ENCODE measurements around the gene KAT2B.
"Not testable (repeated sequence)": the region's sequence is repeated elsewhere in the genome, so short reads cannot be mapped to it uniquely, and the experiment has no call there.

The KAT2B gene

GRCh38 chr3:20039765-20040547 is at the start of gene KAT2B:
Gene KAT2B, plus strand, starts transcription at chr3:20040446. Its CDS starts 32 bp downstream, at chr3:20040478.
- peak; percentile 68 to 90 (median 75) for DNase-seq

DNA sequence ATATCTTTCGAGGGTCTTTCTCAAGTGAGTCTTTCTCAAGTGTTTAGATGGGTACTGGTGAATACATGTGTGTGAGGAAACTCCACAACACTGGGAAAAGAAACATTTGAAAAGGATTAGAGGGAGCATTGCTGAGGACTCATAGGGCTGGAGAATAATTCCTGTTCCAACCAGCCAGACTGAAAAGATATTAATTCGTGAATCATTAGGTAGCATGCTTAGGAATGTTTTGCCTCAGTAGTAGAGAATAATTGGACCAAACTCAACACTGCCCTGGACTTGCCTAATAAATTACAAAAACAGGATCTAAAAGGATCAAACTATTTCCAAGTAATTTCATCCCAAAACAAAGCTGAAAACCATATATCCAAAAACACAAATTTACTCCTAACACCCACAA is 45.5 kb upstream of the KAT2B start:
- no peak for DNase-seq

- DNase-seq = no peak
These were observed 42.7 kb upstream of the KAT2B start for GRCh38 chr3:19997502-19997901.

DNA sequence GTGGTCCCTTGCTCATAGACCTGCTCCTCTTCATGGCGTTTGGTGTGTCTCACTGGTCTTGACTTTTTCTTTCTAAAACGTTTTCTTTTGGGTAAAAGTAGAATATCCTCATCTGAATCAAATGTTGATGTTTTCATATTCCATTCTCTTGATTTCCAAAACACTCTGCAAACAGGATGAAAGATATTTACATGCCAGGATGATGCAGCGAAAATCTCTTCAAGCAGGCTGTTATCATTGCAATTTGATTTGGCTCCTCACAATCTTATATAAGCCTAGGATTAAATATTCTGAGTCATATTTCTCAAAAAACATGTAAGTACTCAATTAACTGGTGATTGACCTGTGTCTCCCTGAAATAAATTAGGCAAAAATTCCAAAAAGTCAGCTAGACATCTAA is 38.3 kb upstream of the KAT2B start:
- DNase-seq = no peak

- no peak for DNase-seq
These were observed 32.3 kb upstream of the KAT2B start for GRCh38 chr3:20007960-20008359.

GRCh38 chr3:20008646-20009045 is 31.6 kb upstream of the KAT2B start:
- DNase-seq = no peak

DNA sequence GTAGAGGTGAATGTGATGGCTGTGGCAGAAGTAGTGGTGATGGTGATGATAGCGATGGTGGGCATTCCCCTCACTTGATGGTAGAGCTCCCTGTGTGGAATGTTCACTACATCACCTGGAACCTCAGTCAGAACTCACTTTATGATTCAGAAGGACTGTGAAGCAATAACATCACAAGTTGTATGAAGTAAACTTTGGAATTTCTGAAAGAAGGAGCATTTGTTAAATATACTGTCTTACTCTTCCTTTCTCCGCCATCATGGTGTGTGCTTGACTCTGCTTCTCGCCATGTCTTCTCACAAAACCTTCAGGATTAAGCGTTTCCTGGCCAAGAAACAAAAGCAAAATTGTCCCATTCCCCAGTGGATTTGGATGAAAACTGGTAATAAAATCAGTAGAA is 28.1 kb upstream of the KAT2B start, which contains the start of gene PP2D1:
TSS of gene PP2D1 (minus strand) at position 101 of the 400 bp plus-strand sequence. CDS start 192 bp downstream, outside the sequence.
- DNase-seq = no peak

GRCh38 chr3:20013396-20013795 is 26.9 kb upstream of the KAT2B start:
- no peak for DNase-seq

DNA sequence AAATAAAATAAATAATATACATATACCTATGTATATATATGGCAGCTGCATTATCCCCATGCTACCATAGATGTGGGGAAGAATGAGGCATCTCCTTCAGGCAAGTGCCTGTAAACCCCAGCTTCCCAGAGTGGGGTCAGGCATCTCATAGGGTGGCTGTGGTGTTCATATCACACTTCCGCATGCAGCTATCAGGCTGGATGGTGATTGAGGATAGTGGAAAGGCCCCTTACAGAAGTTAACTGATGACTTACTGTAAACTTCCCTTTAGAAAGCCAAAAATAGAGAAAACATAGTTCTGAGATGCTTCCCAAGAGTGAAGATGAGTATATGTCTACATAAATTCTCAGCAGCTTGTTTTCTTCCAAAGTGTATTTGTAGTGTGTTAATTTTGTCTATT is 24.7 kb upstream of the KAT2B start:
- DNase-seq = no peak

- DNase-seq = not testable (repeated sequence)
These were observed 24.2 kb upstream of the KAT2B start for GRCh38 chr3:20016076-20016475.

- DNase-seq = no peak
These were observed 17.2 kb upstream of the KAT2B start for GRCh38 chr3:20022954-20023622.

DNA sequence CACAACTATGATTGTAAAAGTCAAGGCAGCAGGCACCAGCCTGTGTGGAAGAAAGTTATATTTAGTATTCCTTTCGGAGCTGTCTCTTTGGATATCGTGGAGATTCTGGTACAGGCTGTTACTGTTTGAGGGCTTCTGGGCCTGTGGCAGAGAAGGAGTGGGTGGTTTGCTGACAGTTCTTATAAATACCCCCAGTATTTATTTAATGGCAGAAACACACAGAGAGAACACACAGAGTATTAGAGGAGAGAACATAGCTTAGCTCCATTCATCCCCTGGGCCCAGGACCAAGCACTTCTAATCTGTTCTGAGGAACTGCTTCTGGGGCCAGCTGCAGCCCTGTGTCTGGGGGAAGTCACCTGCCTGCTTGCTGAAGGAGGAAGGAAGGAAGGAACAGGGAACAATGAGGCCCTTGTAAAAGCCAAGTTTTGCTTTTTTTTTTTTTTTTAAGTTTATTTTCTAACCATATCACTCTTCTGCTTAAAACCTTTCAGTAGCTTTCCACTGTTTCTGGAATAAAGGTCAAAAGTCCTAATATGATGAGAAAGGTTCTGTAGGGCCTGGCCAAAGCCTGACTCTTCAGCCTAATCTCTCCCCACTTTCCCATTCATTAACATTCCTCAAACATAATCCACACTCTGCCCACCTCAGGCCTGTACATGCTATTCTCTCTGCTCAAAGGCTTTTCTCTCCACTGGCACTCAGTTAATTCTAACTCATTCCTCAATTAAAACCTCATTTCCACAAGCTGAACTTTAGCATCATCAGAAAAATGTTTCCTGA is 16.4 kb upstream of the KAT2B start:
- DNase-seq = peak in 1 of 3 donors; percentile 21

DNA sequence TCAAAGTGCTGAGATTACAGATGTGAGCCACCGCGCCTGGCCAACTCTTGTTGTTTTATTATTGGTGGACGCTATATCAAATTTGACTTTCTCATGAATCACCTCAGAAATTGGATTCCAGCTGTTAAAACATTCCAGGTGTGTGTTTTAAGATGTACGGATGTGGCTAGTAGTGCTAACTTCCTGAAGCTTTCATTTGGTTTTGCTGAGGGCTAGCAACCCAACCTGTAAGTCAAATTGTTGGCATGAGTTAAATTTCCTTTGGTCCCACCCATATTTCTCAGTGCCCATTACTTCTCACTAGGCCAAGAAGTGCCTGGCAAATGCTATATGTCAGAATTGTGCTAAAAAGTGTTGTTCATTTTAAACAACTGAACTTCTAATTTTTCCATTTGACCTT is 13.1 kb upstream of the KAT2B start:
- no peak for DNase-seq

DNA sequence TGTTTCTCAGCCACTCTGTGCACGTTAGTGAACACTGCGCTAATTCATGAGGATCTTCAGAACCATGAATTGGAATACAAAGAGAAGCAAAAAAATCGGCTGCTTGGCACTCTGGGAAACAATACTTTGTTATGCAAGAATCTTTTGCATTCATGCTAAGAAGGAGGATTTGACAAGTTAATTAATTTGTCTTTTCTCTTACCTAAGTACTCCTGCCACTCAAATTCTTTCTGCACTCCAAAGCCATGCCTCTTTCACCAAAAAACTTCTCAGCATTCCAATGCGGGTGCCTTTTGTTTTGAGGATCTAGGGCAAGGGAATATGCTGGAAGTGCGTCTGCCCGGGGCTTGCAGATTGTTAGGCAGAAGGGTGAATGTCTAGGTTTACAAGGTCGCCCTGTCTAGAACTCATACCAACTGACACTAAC is 11.3 kb upstream of the KAT2B start:
- DNase-seq = no peak

GRCh38 chr3:20031939-20032338 is 8.3 kb upstream of the KAT2B start:
- not testable (repeated sequence) for DNase-seq

DNA sequence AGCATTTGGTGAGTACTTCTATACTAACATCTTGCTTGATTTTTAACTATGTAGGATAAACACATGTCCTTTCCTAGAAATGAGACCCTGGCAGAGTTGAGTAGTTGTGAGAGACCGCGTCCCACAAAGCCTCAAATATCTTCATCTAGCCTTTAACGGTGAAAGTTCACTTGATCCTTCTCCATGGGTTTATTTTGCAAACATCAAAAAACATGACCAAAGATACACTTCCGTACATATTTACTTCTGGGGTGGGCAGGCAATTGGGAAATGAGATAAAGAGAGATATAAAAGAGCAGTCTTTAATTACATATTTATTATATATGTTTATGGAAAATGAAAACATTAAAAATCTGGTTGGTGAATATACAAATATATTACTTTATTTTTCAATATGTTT is 5.2 kb upstream of the KAT2B start:
- DNase-seq = no peak

- DNase-seq = no peak
These were observed 2.8 kb upstream of the KAT2B start for GRCh38 chr3:20037255-20037996.

DNA sequence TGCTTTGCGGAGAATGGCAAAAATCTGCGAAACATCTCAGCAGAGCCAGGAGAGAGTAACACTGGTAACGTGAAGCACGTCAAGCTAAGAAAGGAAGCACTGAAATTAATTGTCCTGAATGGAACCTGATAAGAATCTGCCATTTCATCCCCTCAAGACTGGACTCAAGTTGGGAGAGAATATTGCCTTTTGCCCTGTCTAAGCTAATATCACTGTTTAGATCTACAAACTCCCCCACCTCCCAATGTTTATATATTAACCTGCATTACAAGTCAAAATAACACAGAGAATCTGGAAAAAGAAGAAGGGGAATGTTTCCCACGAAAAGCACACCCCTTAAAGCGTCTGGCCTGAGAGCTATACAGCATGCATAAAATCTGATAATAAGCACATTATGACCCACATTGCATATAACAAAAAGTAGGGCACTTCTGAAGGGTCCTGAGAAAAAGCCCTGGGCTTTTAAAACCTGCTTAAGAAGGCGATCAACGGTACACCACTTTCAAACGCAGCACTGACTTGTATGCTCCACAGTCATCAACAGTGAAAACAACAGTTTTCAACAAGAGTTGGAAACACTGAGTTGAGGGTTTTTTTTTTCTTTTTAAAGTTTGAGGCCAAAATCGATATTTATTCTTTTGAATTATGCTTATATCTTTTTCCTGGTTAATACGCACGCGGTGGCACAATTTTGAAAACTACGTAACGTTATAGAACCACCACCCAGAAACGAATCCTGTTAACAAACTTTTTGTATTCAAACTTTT is 1.4 kb upstream of the KAT2B start:
- no peak for DNase-seq

DNA sequence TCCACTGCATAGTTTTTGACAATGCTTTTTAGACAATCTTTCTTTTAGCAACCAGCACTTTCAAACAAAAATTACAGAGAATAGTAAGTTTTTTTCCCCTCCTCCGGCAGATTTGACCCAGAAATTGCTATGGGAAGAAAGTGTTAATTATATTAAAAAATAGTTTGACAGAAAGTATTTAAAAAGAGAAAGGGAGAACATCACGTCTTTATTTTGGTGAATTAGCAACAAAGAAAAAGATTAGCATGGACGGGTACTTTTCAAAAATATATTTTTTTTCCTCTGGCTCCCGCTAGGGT is 831 bp upstream of the KAT2B start:
- no peak for DNase-seq

DNA sequence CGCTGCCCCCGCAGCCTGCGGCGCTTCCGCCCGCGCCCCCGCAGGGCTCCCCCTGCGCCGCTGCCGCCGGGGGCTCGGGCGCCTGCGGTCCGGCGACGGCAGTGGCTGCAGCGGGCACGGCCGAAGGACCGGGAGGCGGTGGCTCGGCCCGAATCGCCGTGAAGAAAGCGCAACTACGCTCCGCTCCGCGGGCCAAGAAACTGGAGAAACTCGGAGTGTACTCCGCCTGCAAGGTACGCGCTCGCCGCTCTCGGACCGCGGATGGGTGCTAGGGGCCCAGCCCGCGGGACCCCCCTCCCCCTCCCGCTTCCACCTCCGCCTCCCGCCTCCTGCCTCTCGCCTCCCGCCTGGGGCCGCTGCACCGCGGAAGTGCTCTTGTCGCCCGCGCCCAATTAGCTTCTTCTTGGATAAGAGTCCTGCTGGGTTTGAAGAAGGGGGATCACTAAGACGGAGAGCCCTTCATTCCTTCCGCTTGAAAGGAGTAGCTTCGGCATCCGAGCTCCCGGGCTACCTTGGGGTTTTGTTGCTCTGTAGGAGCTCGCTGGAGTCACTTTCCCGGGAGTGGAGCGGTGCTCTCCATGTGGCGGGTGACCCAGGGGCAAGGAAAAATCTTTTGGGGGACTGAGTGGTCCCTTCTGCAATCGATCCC is 426 bp downstream of the KAT2B start:
- DNase-seq = peak; percentile 77 to 86 (median 77)

- DNase-seq = peak; percentile 78 to 90 (median 83)
These were observed 1.0 kb downstream of the KAT2B start for GRCh38 chr3:20041197-20041780.
